Esophagus squamous epithelium (tissue), 5 donors: Measurements from ENCODE around the gene PLEKHG4B. TPM values are rescaled to one million over a fixed set of nuclear protein-coding genes. Genes with fewer than 3 reads are reported as not detected.
"Not testable (repeated sequence)": the region's sequence is repeated elsewhere in the genome, so short reads cannot be mapped to it uniquely, and the experiment has no call there.

Experiments
- DNase-seq: peaks from one replicate; lab custom pipeline; 2025; lab: John Stamatoyannopoulos, UW
- H3K27ac ChIP-seq, 4 donors: fragments of 200-600 bp; sonication (generic); one replicate each; pipeline ENCODE4 v1.5.1; 2016 to 2019; ENCODE audit warnings: mild to moderate bottlenecking in 1 of 4
- H3K27me3 ChIP-seq, 4 donors: fragments of 200-600 bp; sonication (generic); 1 replicate in 3 of 4; 2 replicates in 1 of 4; pipeline versions ENCODE4 v1.5.1 to v1.6.0; 2017 to 2021; ENCODE audit warnings: antibody characterized with exemption in 1 of 4
- H3K36me3 ChIP-seq, 3 donors: fragments of 200-600 bp; sonication (generic); one replicate each; pipeline ENCODE4 v1.5.1; 2016 to 2019
- H3K4me1 ChIP-seq, 3 donors: fragments of 200-600 bp; sonication (generic); one replicate each; pipeline ENCODE4 v1.5.1; 2017 to 2019
- H3K4me3 ChIP-seq, 4 donors: fragments of 200-600 bp; sonication (generic); 1 replicate in 3 of 4; 2 replicates in 1 of 4; pipeline ENCODE4 v1.5.1; 2016 to 2019; ENCODE audit warnings: mild to moderate bottlenecking in 2 of 4, moderate library complexity in 1 of 4
- H3K9me3 ChIP-seq, 3 donors: fragments of 200-600 bp; sonication (generic); one replicate each; pipeline ENCODE4 v1.5.1; 2016 to 2019
- CTCF ChIP-seq, 6 experiments: fragments of 450-650 bp in 4 of 6; fragments of 200-600 bp in 2 of 6; sonication (generic) in 2 of 6; IDR thresholded peaks; one replicate each; pipeline ENCODE4 v1.5.1; 2016 to 2019; ENCODE audit warnings: antibody characterized with exemption in 6 of 6, mild to moderate bottlenecking in 4 of 6, moderate library complexity in 4 of 6
- POLR2A ChIP-seq, 4 donors: fragments of 450-650 bp; IDR thresholded peaks; one replicate each; pipeline ENCODE4 v1.6.1; 2017; ENCODE audit warnings: antibody characterized with exemption in 4 of 4, mild to moderate bottlenecking in 4 of 4, moderate library complexity in 3 of 4
- WGBS, 2 donors: methylation state at CpG; one replicate each; pipeline ENCODE4 v1.1.5; 2018; 5-methylcytosine and 5-hydroxymethylcytosine counted together
- intact Hi-C: fragments of 100-400 bp; cut with DNase I; formaldehyde crosslinking; loops from one replicate; pipeline ENCODE4 v1.15.0; 2022
- total RNA-seq, 4 donors: library from RNA; depleted of rRNA; stranded (reverse); fragments of >200 nt; gene quantifications; one replicate each; pipeline ENCODE4 v1.1.0, GENCODE V29; 2016
- donor health status: DM: yes; HTN: yes; CAD: no.

The PLEKHG4B gene
- total RNA-seq, 4 donors from 2014 or later: 0.12 to 1.2 (median 0.21) TPM

- peak overlapping the region; percentile 83 to 93 (median 89) for H3K27ac ChIP-seq
- peaks cover 5 to 69% (median 27%) of the 10 kb centered on the region in 3 donors for H3K4me1 ChIP-seq
- no peak for DNase-seq
- no peaks in the 10 kb centered on the region for H3K27me3 ChIP-seq
- intact Hi-C loops: no loop called here
- peak overlapping the region; percentile 63 to 100 (median 86) for H3K4me3 ChIP-seq
- WGBS, 2 donors: 0% methylated on average over 8 to 9 of the region's 73 CpGs
- peaks cover 0 to 15% (median 0%) of the 10 kb centered on the region in 3 donors for H3K36me3 ChIP-seq
- TF ChIP-seq POLR2A (IDR thresholded peaks at IDR 0.05): no peak
- no peak for TF ChIP-seq CTCF (IDR thresholded peaks at IDR 0.05)
- no peaks in the 10 kb centered on the region for H3K9me3 ChIP-seq
Observed at GRCh38 chr5:218457-219291, 126.7 kb downstream of the PLEKHG4B start.

GRCh38 chr5:219460-219863, 127.5 kb downstream of the PLEKHG4B start:
- Histone ChIP-seq H3K9me3 (no peaks in the 10 kb centered on the region), H3K36me3 (peaks cover 0 to 15% (median 2%) of the 10 kb centered on the region in 3 donors), H3K4me1 (peaks cover 5 to 69% (median 27%) of the 10 kb centered on the region in 3 donors), H3K27me3 (no peaks in the 10 kb centered on the region), H3K4me3 (peak overlapping the region; percentile 63 to 100 (median 86)), H3K27ac (peak overlapping the region; percentile 83 to 93 (median 89))
- WGBS, 2 donors: 13 to 18% methylated on average over 8 to 9 of the region's 9 CpGs
- DNase-seq: no peak
- TF ChIP-seq CTCF (IDR thresholded peaks at IDR 0.05) (no peak), POLR2A (IDR thresholded peaks at IDR 0.05) (no peak)
- intact Hi-C loops: no loop called here

GRCh38 chr5:219991-220390, 128.0 kb downstream of the PLEKHG4B start:
- Histone ChIP-seq H3K36me3 (peaks cover 3 to 20% (median 6%) of the 10 kb centered on the region in 3 donors), H3K4me1 (peaks cover 5 to 64% (median 23%) of the 10 kb centered on the region in 3 donors), H3K27ac (peak overlapping the region; percentile 13 to 93 (median 85)), H3K27me3 (no peaks in the 10 kb centered on the region), H3K9me3 (no peaks in the 10 kb centered on the region), H3K4me3 (peak overlapping the region; percentile 63 to 100 (median 86))
- DNase-seq: no peak
- no peak for TF ChIP-seq POLR2A (IDR thresholded peaks at IDR 0.05)
- TF ChIP-seq CTCF (IDR thresholded peaks at IDR 0.05): no peak
- intact Hi-C loops: no loop called here
- 27 to 40% methylated on average over 4 of the region's 4 CpGs for WGBS, 2 donors

DNA sequence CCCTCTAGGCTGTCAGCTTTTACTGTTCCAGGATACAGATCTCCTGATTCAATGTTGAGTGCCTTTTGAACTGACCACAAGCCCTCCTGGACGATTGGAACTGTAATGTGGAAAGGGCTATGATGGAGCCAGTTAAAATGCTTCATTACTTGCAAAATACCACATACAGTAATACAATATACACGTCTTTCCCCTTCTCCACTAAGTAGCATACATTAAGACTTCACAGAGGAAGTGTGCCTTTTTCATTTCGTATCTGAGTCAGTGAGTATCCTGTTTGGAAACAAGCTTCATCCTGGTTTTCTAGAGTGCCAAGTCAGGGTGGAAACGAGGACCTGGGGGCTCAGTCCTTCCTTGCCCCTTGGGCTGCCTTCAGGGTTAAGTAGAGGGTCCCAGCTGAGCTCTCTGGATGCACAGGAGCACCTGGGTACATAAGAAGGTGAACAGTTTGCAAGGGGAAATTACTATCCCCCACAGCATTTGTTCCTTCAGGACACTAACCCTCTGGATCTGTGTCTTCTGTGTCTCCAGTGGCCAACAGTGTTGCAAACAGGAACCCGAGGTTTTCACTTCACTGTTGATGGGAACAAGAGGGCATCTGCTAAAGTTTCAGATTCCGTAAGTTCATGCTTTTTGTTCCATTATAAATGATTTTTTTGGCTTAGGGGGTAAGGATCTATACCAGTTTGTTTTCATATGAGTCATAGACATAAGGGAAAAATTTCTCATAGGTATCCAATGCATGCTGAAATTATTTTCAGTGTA, 131.2 kb downstream of the PLEKHG4B start:
- H3K9me3 ChIP-seq, H3K27me3 ChIP-seq, H3K27ac ChIP-seq, intact Hi-C loops, DNase-seq, H3K4me3 ChIP-seq: not testable (repeated sequence)
- 42 to 49% methylated on average over 6 of the region's 6 CpGs for WGBS, 2 donors
- Histone ChIP-seq H3K36me3 (peaks cover 18 to 52% (median 21%) of the 10 kb centered on the region in 3 donors), H3K4me1 (peaks cover 5 to 44% (median 22%) of the 10 kb centered on the region in 3 donors)

DNA sequence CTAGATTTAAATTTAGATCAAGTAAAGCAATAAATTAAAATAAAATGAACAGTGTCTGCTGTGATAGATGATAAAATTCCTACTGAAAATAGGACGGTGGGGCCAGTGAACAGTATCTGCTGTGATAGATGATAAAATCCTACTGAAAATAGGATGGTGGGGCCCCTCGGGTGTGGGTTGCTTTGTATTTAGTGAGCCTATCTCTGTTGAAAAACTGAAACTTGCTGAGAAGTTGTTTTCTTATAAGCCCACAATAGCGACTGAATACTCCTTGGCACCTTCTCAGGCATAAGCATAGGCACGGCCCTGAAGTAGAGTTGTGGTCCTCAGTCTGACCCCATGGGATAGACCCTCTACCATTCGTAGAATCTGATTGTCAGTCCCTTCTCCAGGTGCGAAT, 131.8 kb downstream of the PLEKHG4B start:
- Histone ChIP-seq H3K36me3 (peaks cover 18 to 58% (median 21%) of the 10 kb centered on the region in 3 donors), H3K4me1 (peaks cover 5 to 44% (median 22%) of the 10 kb centered on the region in 3 donors)
- 75 to 81% methylated on average over 6 of the region's 6 CpGs for WGBS, 2 donors

More for the DNA sequence above, 131.8 kb downstream of the PLEKHG4B start:
- H3K27ac ChIP-seq: no peak overlapping the region
- TF ChIP-seq CTCF (IDR thresholded peaks at IDR 0.05) (no peak), POLR2A (IDR thresholded peaks at IDR 0.05) (no peak)
- no peak overlapping the region for H3K4me3 ChIP-seq
- H3K27me3 ChIP-seq: no peaks in the 10 kb centered on the region
- DNase-seq: no peak
- H3K9me3 ChIP-seq: no peaks in the 10 kb centered on the region
- intact Hi-C loops: no loop called here
